IPS-18c (cell line): ENCODE measurements around the gene NDUFAF4.

ENCODE experiments used
- H3K4me3 ChIP-seq: 2 replicates; pipeline ENCODE4 v1.7.0; 2013; ENCODE audit warnings: low read depth, mild to moderate bottlenecking, low read length, moderate library complexity; ENCODE audit not compliant: insufficient read depth
- H3K9me3 ChIP-seq: one replicate; pipeline ENCODE4 v1.6.1; 2013; ENCODE audit warnings: mild to moderate bottlenecking, low read length, moderate library complexity; ENCODE audit not compliant: control insufficient read depth, insufficient read depth

Gene NDUFAF4

GRCh38 chr6:96897396-96898240, at the start of gene NDUFAF4:
TSS of gene NDUFAF4 (minus strand) at chr6:96897891. CDS start at chr6:96897801, 90 bp downstream.
- no peaks in the 10 kb centered on the region for H3K9me3 ChIP-seq

GRCh38 chr6:96947055-96947454, 49.4 kb upstream of the NDUFAF4 start:
- H3K9me3 ChIP-seq: no peaks in the 10 kb centered on the region
- H3K4me3 ChIP-seq: no peak overlapping the region

More at GRCh38 chr6:96897396-96898240, at the start of gene NDUFAF4:
- peak within 1 kb of the TSS; percentile 93 for H3K4me3 ChIP-seq

GRCh38 chr6:96943555-96944215, 46.0 kb upstream of the NDUFAF4 start:
- no peak overlapping the region for H3K4me3 ChIP-seq
- H3K9me3 ChIP-seq: no peaks in the 10 kb centered on the region

- no peaks in the 10 kb centered on the region for H3K9me3 ChIP-seq
- no peak overlapping the region for H3K4me3 ChIP-seq
These were observed 45.0 kb upstream of the NDUFAF4 start for GRCh38 chr6:96942676-96943075.

- H3K9me3 ChIP-seq: no peaks in the 10 kb centered on the region
- no peak overlapping the region for H3K4me3 ChIP-seq
These were observed 42.6 kb upstream of the NDUFAF4 start for GRCh38 chr6:96940322-96940721.

GRCh38 chr6:96939007-96939805, 41.5 kb upstream of the NDUFAF4 start:
- Histone ChIP-seq H3K4me3 (no peak overlapping the region), H3K9me3 (no peaks in the 10 kb centered on the region)

- Histone ChIP-seq H3K9me3 (no peaks in the 10 kb centered on the region), H3K4me3 (no peak overlapping the region)
These were observed 36.4 kb upstream of the NDUFAF4 start for GRCh38 chr6:96934087-96934486.

GRCh38 chr6:96931198-96931597, 33.5 kb upstream of the NDUFAF4 start:
- H3K4me3 ChIP-seq: no peak overlapping the region
- H3K9me3 ChIP-seq: no peaks in the 10 kb centered on the region

GRCh38 chr6:96929741-96930140, 32.0 kb upstream of the NDUFAF4 start:
- Histone ChIP-seq H3K4me3 (no peak overlapping the region), H3K9me3 (no peaks in the 10 kb centered on the region)

- Histone ChIP-seq H3K9me3 (no peaks in the 10 kb centered on the region), H3K4me3 (no peak overlapping the region)
These were observed 30.0 kb upstream of the NDUFAF4 start for GRCh38 chr6:96927660-96928059.

- no peaks in the 10 kb centered on the region for H3K9me3 ChIP-seq
- H3K4me3 ChIP-seq: no peak overlapping the region
These were observed 28.7 kb upstream of the NDUFAF4 start for GRCh38 chr6:96926425-96926824.

GRCh38 chr6:96925290-96925687, 27.6 kb upstream of the NDUFAF4 start:
- Histone ChIP-seq H3K4me3 (peak overlapping the region; percentile 47; the same call in 1 of the 2 replicates), H3K9me3 (no peaks in the 10 kb centered on the region)

GRCh38 chr6:96923871-96924493, 26.3 kb upstream of the NDUFAF4 start:
- Histone ChIP-seq H3K4me3 (peak overlapping the region; percentile 49), H3K9me3 (no peaks in the 10 kb centered on the region)

- Histone ChIP-seq H3K4me3 (no peak overlapping the region), H3K9me3 (no peaks in the 10 kb centered on the region)
These were observed 25.7 kb upstream of the NDUFAF4 start for GRCh38 chr6:96923400-96923799.

GRCh38 chr6:96917098-96917497, 19.4 kb upstream of the NDUFAF4 start:
- H3K4me3 ChIP-seq: no peak overlapping the region
- H3K9me3 ChIP-seq: no peaks in the 10 kb centered on the region

GRCh38 chr6:96913621-96914020, 15.9 kb upstream of the NDUFAF4 start:
- no peak overlapping the region for H3K4me3 ChIP-seq

GRCh38 chr6:96911751-96912150, 14.1 kb upstream of the NDUFAF4 start:
- Histone ChIP-seq H3K4me3 (no peak overlapping the region), H3K9me3 (no peaks in the 10 kb centered on the region)

More at GRCh38 chr6:96913621-96914020, 15.9 kb upstream of the NDUFAF4 start:
- no peaks in the 10 kb centered on the region for H3K9me3 ChIP-seq
